Subcutaneous abdominal adipose tissue (tissue), 5 donors: ENCODE measurements around the gene RASGRF2.

Experiments
- H3K27ac ChIP-seq: one replicate; pipeline ENCODE4 v1.7.0; 2013; ENCODE audit warnings: low read depth, mild to moderate bottlenecking, inconsistent platforms, low read length, moderate library complexity
- H3K27me3 ChIP-seq, 5 donors: one replicate each; pipeline ENCODE4 v1.7.0; 2013; ENCODE audit warnings: low read length in 5 of 5, inconsistent platforms in 1 of 5; ENCODE audit not compliant: control insufficient read depth in 5 of 5, insufficient read depth in 4 of 5
- H3K36me3 ChIP-seq, 5 donors: one replicate each; pipeline ENCODE4 v1.7.0; 2013; ENCODE audit warnings: low read length in 5 of 5; ENCODE audit not compliant: control insufficient read depth in 5 of 5, insufficient read depth in 5 of 5
- H3K4me1 ChIP-seq, 5 donors: one replicate each; pipeline ENCODE4 v1.7.0; 2013; ENCODE audit warnings: low read length in 5 of 5, mild to moderate bottlenecking in 3 of 5, moderate library complexity in 1 of 5; ENCODE audit not compliant: control insufficient read depth in 5 of 5, insufficient read depth in 5 of 5
- H3K4me3 ChIP-seq, 5 donors: one replicate each; pipeline ENCODE4 v1.7.0; 2013; ENCODE audit warnings: low read length in 5 of 5, low read depth in 1 of 5
- H3K9ac ChIP-seq, 5 donors: one replicate each; pipeline ENCODE4 v1.7.0; 2013; ENCODE audit warnings: low read length in 5 of 5, mild to moderate bottlenecking in 4 of 5, moderate library complexity in 3 of 5
- H3K9me3 ChIP-seq, 5 donors: one replicate each; pipeline ENCODE4 v1.7.0; 2013; ENCODE audit warnings: low read length in 5 of 5; ENCODE audit not compliant: control insufficient read depth in 5 of 5
- donor health status: healthy.
- donor health status: healthy.
- donor health status: healthy.
- donor health status: healthy.
- donor health status: healthy.

The RASGRF2 gene

GRCh38 chr5:81214848-81215247 lies 254.7 kb downstream of the RASGRF2 start:
- Histone ChIP-seq H3K27ac (no peak overlapping the region), H3K4me3 (no peak overlapping the region)

GRCh38 chr5:81216152-81216551 lies 256.0 kb downstream of the RASGRF2 start:
- Histone ChIP-seq H3K27me3 (no peaks in the 10 kb centered on the region), H3K4me1 (no peaks in the 10 kb centered on the region), H3K9ac (no peak overlapping the region), H3K4me3 (no peak overlapping the region), H3K9me3 (no peaks in the 10 kb centered on the region), H3K27ac (no peak overlapping the region), H3K36me3 (peaks cover 0 to 24% (median 16%) of the 10 kb centered on the region in 5 donors)

More at GRCh38 chr5:81214848-81215247, 254.7 kb downstream of the RASGRF2 start:
- Histone ChIP-seq H3K4me1 (no peaks in the 10 kb centered on the region), H3K9me3 (no peaks in the 10 kb centered on the region), H3K27me3 (no peaks in the 10 kb centered on the region), H3K9ac (no peak overlapping the region), H3K36me3 (peaks cover 3 to 32% (median 21%) of the 10 kb centered on the region in 5 donors)

GRCh38 chr5:81219389-81219788 lies 259.2 kb downstream of the RASGRF2 start:
- H3K36me3 ChIP-seq, result peaks cover 0 to 14% (median 7%) of the 10 kb centered on the region in 5 donors
- no peak overlapping the region for H3K27ac ChIP-seq
- no peaks in the 10 kb centered on the region for H3K27me3 ChIP-seq
- no peak overlapping the region for H3K9ac ChIP-seq
- H3K4me3 ChIP-seq, result no peak overlapping the region
- no peaks in the 10 kb centered on the region for H3K9me3 ChIP-seq
- H3K4me1 ChIP-seq, result no peaks in the 10 kb centered on the region

- H3K4me1 ChIP-seq, result no peaks in the 10 kb centered on the region
- H3K4me3 ChIP-seq, result no peak overlapping the region
- H3K27ac ChIP-seq, result no peak overlapping the region
- H3K9me3 ChIP-seq, result no peaks in the 10 kb centered on the region
- no peaks in the 10 kb centered on the region for H3K27me3 ChIP-seq
- peaks cover 2 to 21% (median 12%) of the 10 kb centered on the region in 5 donors for H3K36me3 ChIP-seq
- no peak overlapping the region for H3K9ac ChIP-seq
These were observed 262.1 kb downstream of the RASGRF2 start for GRCh38 chr5:81222285-81222684.

GRCh38 chr5:81225463-81225862 lies 265.3 kb downstream of the RASGRF2 start:
- Histone ChIP-seq H3K9me3 (no peaks in the 10 kb centered on the region), H3K36me3 (peaks cover 2 to 20% (median 10%) of the 10 kb centered on the region in 5 donors), H3K27ac (no peak overlapping the region), H3K4me3 (no peak overlapping the region), H3K9ac (no peak overlapping the region), H3K4me1 (no peaks in the 10 kb centered on the region), H3K27me3 (no peaks in the 10 kb centered on the region)

GRCh38 chr5:81226286-81226685 lies 266.1 kb downstream of the RASGRF2 start:
- H3K9ac ChIP-seq, result no peak overlapping the region
- H3K27ac ChIP-seq, result no peak overlapping the region
- H3K4me1 ChIP-seq, result no peaks in the 10 kb centered on the region
- no peaks in the 10 kb centered on the region for H3K27me3 ChIP-seq
- no peaks in the 10 kb centered on the region for H3K9me3 ChIP-seq
- peaks cover 2 to 20% (median 10%) of the 10 kb centered on the region in 5 donors for H3K36me3 ChIP-seq
- H3K4me3 ChIP-seq, result no peak overlapping the region

- H3K36me3 ChIP-seq, result peaks cover 2 to 20% (median 10%) of the 10 kb centered on the region in 5 donors
- H3K27ac ChIP-seq, result no peak overlapping the region
- no peaks in the 10 kb centered on the region for H3K9me3 ChIP-seq
- H3K4me3 ChIP-seq, result no peak overlapping the region
- no peak overlapping the region for H3K9ac ChIP-seq
- no peaks in the 10 kb centered on the region for H3K27me3 ChIP-seq
- H3K4me1 ChIP-seq, result peaks cover 0 to under 1% (median 0%) of the 10 kb centered on the region in 5 donors
These were observed 266.8 kb downstream of the RASGRF2 start for GRCh38 chr5:81226949-81227348.

GRCh38 chr5:81228084-81228483 lies 267.9 kb downstream of the RASGRF2 start:
- Histone ChIP-seq H3K27ac (no peak overlapping the region), H3K4me3 (no peak overlapping the region), H3K9ac (no peak overlapping the region), H3K4me1 (peaks cover 0 to 12% (median 11%) of the 10 kb centered on the region in 5 donors), H3K36me3 (peaks cover 2 to 15% (median 10%) of the 10 kb centered on the region in 5 donors), H3K27me3 (no peaks in the 10 kb centered on the region), H3K9me3 (no peaks in the 10 kb centered on the region)

- H3K4me3 ChIP-seq, result no peak overlapping the region
- peaks cover 0 to 34% (median 30%) of the 10 kb centered on the region in 5 donors for H3K4me1 ChIP-seq
- H3K27ac ChIP-seq, result no peak overlapping the region
- peaks cover 2 to 15% (median 10%) of the 10 kb centered on the region in 5 donors for H3K36me3 ChIP-seq
- no peak overlapping the region for H3K9ac ChIP-seq
- no peaks in the 10 kb centered on the region for H3K27me3 ChIP-seq
- H3K9me3 ChIP-seq, result no peaks in the 10 kb centered on the region
These were observed 270.3 kb downstream of the RASGRF2 start for GRCh38 chr5:81230416-81230815.

- Histone ChIP-seq H3K4me3 (peak overlapping the region; percentile 55 to 70 (median 58)), H3K9ac (peak overlapping the region; percentile 48 to 82 (median 66)), H3K4me1 (peaks cover 0 to 42% (median 36%) of the 10 kb centered on the region in 5 donors)
These were observed 272.4 kb downstream of the RASGRF2 start for GRCh38 chr5:81232464-81233079.

More at GRCh38 chr5:81232464-81233079, 272.4 kb downstream of the RASGRF2 start:
- H3K9me3 ChIP-seq, result no peaks in the 10 kb centered on the region
- peaks cover 0 to 1% (median 0%) of the 10 kb centered on the region in 5 donors for H3K36me3 ChIP-seq
- H3K27ac ChIP-seq, result peak overlapping the region; percentile 81
- H3K27me3 ChIP-seq, result no peaks in the 10 kb centered on the region
